Measurements from ENCODE around the gene PCDHGA4. TPM values are rescaled to one million over a fixed set of nuclear protein-coding genes. Genes with fewer than 3 reads are reported as not detected.

Gene PCDHGA4
- total and polyA plus RNA-seq, 2 of the 13 experiments (the other 11 are each of a cell fraction or from before 2014, with no cell fraction given): 0.49 to 0.58 TPM

DNA sequence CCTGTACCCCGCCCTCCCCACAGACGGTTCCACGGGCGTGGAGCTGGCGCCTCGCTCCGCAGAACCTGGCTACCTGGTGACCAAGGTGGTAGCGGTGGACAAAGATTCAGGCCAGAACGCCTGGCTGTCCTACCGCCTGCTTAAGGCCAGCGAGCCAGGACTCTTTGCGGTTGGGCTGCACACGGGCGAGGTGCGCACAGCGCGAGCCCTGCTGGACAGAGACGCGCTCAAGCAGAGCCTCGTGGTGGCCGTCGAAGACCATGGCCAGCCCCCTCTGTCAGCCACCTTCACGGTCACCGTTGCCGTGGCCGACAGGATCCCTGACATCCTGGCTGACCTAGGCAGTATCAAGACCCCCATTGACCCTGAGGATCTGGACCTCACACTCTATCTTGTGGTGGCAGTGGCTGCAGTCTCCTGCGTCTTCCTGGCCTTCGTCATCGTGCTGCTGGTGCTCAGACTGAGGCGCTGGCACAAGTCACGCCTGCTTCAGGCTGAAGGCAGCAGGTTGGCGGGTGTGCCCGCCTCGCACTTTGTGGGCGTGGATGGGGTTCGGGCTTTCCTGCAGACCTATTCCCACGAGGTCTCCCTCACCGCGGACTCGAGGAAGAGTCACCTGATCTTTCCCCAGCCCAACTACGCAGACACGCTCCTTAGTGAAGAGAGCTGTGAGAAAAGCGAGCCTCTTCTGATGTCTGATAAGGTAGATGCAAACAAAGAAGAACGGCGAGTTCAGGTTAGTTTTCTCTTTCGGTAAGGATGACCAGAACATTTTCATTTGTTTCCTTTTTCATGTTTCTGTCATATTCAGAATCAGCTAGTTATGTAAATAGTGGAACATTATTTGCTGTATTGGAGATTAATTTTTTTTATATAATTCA is 11.4 kb downstream of the PCDHGA4 start:
- Histone ChIP-seq H3K4me1 (ENCODE audit: insufficient read depth, low read length) (no peaks in the 10 kb centered on the region), H3K27me3 (ENCODE audit: control insufficient read depth in 1 of 2, insufficient read depth in 2 of 2, low read length in 2 of 2) (no peaks in the 10 kb centered on the region), H3K4me3 (replicated peaks in 1 of 3; ENCODE audit: insufficient read depth in 1 of 3, low read depth in 2 of 3, low read length in 3 of 3) (no peak overlapping the region), H3K36me3 (replicated peaks in 1 of 2; ENCODE audit: control insufficient read depth in 1 of 2, insufficient read depth in 2 of 2, low read length in 2 of 2) (no peaks in the 10 kb centered on the region), H3K9me3 (ENCODE audit: low read length) (peaks cover 53% of the 10 kb centered on the region), H3K9ac (ENCODE audit: insufficient read depth, low read depth, low read length) (no peak overlapping the region), H2AFZ (ENCODE audit: low read length) (no peak overlapping the region), H3K79me2 (ENCODE audit: insufficient read depth, low read length) (no peaks in the 10 kb centered on the region), H4K20me1 (ENCODE audit: insufficient read depth, low read length) (no peaks in the 10 kb centered on the region), H3K4me2 (ENCODE audit: low read depth, low read length) (no peak overlapping the region), H3K27ac (ENCODE audit: extremely low read length, insufficient read depth, low read length) (no peak overlapping the region)
- ChIA-PET CTCF (ENCODE audit: low intra/inter-chr PET ratio, low total read pairs) (no interaction called here), POLR2A (no interaction called here)
- BruUV-seq (replicated peaks): no TSS peak
- WGBS (ENCODE audit: low lambda C conversion rate): 82% methylated on average over 23 of the region's 46 CpGs
- intact Hi-C loops (cut with micrococcal nuclease; ENCODE audit: unreplicated experiment) (no loop called here), in situ Hi-C loops (cut with HindIII; ENCODE audit: extremely low pct_ligation_motif_present, low pct_unique_long_range_greater_than_20kb) (no loop called here)
- FAIRE-seq (no peak), DNase-seq (ENCODE audit: low spot score) (no peak), ATAC-seq (no peak)
- TF ChIP-seq TOPORS (CRISPR knock-in tag; IDR thresholded peaks at IDR 0.05) (no peak), NAIF1 (CRISPR knock-in tag; IDR thresholded peaks at IDR 0.05; ENCODE audit: borderline replicate concordance) (no peak), ZNF879 (CRISPR knock-in tag; IDR thresholded peaks at IDR 0.05) (no peak), PCBP1 (IDR thresholded peaks at IDR 0.05; ENCODE audit: borderline replicate concordance, low read depth, low read length) (no peak), CCAR2 (optimal IDR thresholded peaks at IDR 0.05; ENCODE audit: low read depth, low read length) (no peak), ZNF775 (CRISPR knock-in tag; IDR thresholded peaks at IDR 0.05; ENCODE audit: borderline replicate concordance) (no peak), ZBTB37 (CRISPR knock-in tag; IDR thresholded peaks at IDR 0.05) (no peak)

Measured in HepG2 (cell line).